Stimulated activated naive B cell treated with anti-CD40 and anti-IgM and Interleukin-4, amounts not matched to agents 10 μg/mL and 1 μg/mL and 100 μg/mL, for 72 hours (primary cell): Measurements from ENCODE around the gene TFDP1.

Experiments
- ATAC-seq, 2 donors: fragments of 150-1000 bp; cut with Tn5 transposase; replicated peaks; 2 replicates each; pipeline ENCODE4 v1.10.0; 2021; ENCODE audit warnings: moderate library complexity in 1 of 2
- DNase-seq: peaks from one replicate; pipeline ENCODE4 v3.0.0; 2021
- H3K27ac Mint-ChIP-seq: one replicate; pipeline ENCODE4 v1.8.0; 2022; ENCODE audit warnings: mild to moderate bottlenecking, mixed read lengths
- H3K27me3 Mint-ChIP-seq, 2 donors: one replicate each; pipeline ENCODE4 v1.8.0; 2022; ENCODE audit warnings: mixed read lengths in 2 of 2
- H3K36me3 Mint-ChIP-seq, 2 donors: one replicate each; pipeline ENCODE4 v1.8.0; 2022; ENCODE audit warnings: mixed read lengths in 2 of 2, mild to moderate bottlenecking in 1 of 2
- H3K4me1 Mint-ChIP-seq, 2 donors: one replicate each; pipeline ENCODE4 v1.8.0; 2022; ENCODE audit warnings: mixed read lengths in 2 of 2, mild to moderate bottlenecking in 1 of 2
- H3K4me3 Mint-ChIP-seq, 2 donors: one replicate each; pipeline ENCODE4 v1.8.0; 2022; ENCODE audit warnings: mild to moderate bottlenecking in 2 of 2, mixed read lengths in 2 of 2, moderate library complexity in 1 of 2
- H3K9me3 Mint-ChIP-seq, 2 donors: one replicate each; pipeline ENCODE4 v1.8.0; 2022; ENCODE audit warnings: mixed read lengths in 2 of 2, mild to moderate bottlenecking in 1 of 2

Gene TFDP1

GRCh38 chr13:113659337-113659736 lies 74.8 kb downstream of the TFDP1 start:
- Mint-ChIP-seq H3K27ac (no peak overlapping the region), H3K4me3 (no peak overlapping the region), H3K9me3 (peaks cover 10 to 16% of the 10 kb centered on the region in 2 donors), H3K36me3 (peaks cover 0 to 6% of the 10 kb centered on the region in 2 donors), H3K27me3 (peaks cover 3 to 13% of the 10 kb centered on the region in 2 donors), H3K4me1 (no peaks in the 10 kb centered on the region)
- ATAC-seq (no peak), DNase-seq (no peak)

GRCh38 chr13:113660066-113660465 lies 75.5 kb downstream of the TFDP1 start:
- Mint-ChIP-seq H3K9me3 (peaks cover 10 to 16% of the 10 kb centered on the region in 2 donors), H3K4me3 (no peak overlapping the region), H3K36me3 (peaks cover 0 to 6% of the 10 kb centered on the region in 2 donors), H3K27me3 (peaks cover 10 to 20% of the 10 kb centered on the region in 2 donors), H3K4me1 (no peaks in the 10 kb centered on the region), H3K27ac (no peak overlapping the region)
- ATAC-seq = no peak
- no peak for DNase-seq

GRCh38 chr13:113661509-113661908 lies 77.0 kb downstream of the TFDP1 start:
- DNase-seq (no peak), ATAC-seq (no peak)
- Mint-ChIP-seq H3K27ac (no peak overlapping the region), H3K9me3 (peaks cover 10 to 16% of the 10 kb centered on the region in 2 donors), H3K4me3 (no peak overlapping the region), H3K4me1 (no peaks in the 10 kb centered on the region), H3K27me3 (peaks cover 12 to 24% of the 10 kb centered on the region in 2 donors), H3K36me3 (peaks cover 0 to 6% of the 10 kb centered on the region in 2 donors)

GRCh38 chr13:113663934-113664333 lies 79.4 kb downstream of the TFDP1 start:
- H3K9me3 Mint-ChIP-seq = peaks cover 10 to 16% of the 10 kb centered on the region in 2 donors
- ATAC-seq (no peak), DNase-seq (no peak)
- no peak overlapping the region for H3K27ac Mint-ChIP-seq
- H3K4me3 Mint-ChIP-seq = no peak overlapping the region
- peaks cover 0 to 4% of the 10 kb centered on the region in 2 donors for H3K36me3 Mint-ChIP-seq
- H3K4me1 Mint-ChIP-seq = no peaks in the 10 kb centered on the region
- H3K27me3 Mint-ChIP-seq = peaks cover 17 to 30% of the 10 kb centered on the region in 2 donors

- no peak for DNase-seq
- Mint-ChIP-seq H3K27ac (no peak overlapping the region), H3K9me3 (peaks cover 10 to 16% of the 10 kb centered on the region in 2 donors)
Observed at GRCh38 chr13:113664751-113665596, 80.4 kb downstream of the TFDP1 start.

GRCh38 chr13:113665597-113666328 lies 81.2 kb downstream of the TFDP1 start:
- ATAC-seq (no peak), DNase-seq (no peak)
- H3K9me3 Mint-ChIP-seq = peaks cover 7 to 12% of the 10 kb centered on the region in 2 donors
- H3K27ac Mint-ChIP-seq = no peak overlapping the region
- peaks cover 0 to 2% of the 10 kb centered on the region in 2 donors for H3K36me3 Mint-ChIP-seq
- H3K4me3 Mint-ChIP-seq = no peak overlapping the region
- H3K4me1 Mint-ChIP-seq = no peaks in the 10 kb centered on the region
- peaks cover 21 to 36% of the 10 kb centered on the region in 2 donors for H3K27me3 Mint-ChIP-seq

More at GRCh38 chr13:113664751-113665596, 80.4 kb downstream of the TFDP1 start:
- H3K4me3 Mint-ChIP-seq = no peak overlapping the region
- peaks cover 20 to 36% of the 10 kb centered on the region in 2 donors for H3K27me3 Mint-ChIP-seq
- no peaks in the 10 kb centered on the region for H3K4me1 Mint-ChIP-seq
- ATAC-seq = no peak
- H3K36me3 Mint-ChIP-seq = peaks cover 0 to 4% of the 10 kb centered on the region in 2 donors

- no peak for ATAC-seq
- Mint-ChIP-seq H3K27ac (no peak overlapping the region), H3K9me3 (peaks cover 2 to 8% of the 10 kb centered on the region in 2 donors), H3K4me1 (no peaks in the 10 kb centered on the region), H3K4me3 (no peak overlapping the region), H3K27me3 (peaks cover 21 to 36% of the 10 kb centered on the region in 2 donors), H3K36me3 (peaks cover 0 to under 1% of the 10 kb centered on the region in 2 donors)
- DNase-seq = no peak
Observed at GRCh38 chr13:113666329-113666670, 81.7 kb downstream of the TFDP1 start.

- Mint-ChIP-seq H3K4me3 (no peak within 1 kb of the TSS), H3K4me1 (no peaks in the 10 kb centered on the region), H3K9me3 (peaks cover 0 to 2% of the 10 kb centered on the region in 2 donors), H3K27ac (no peak within 1 kb of the TSS), H3K27me3 (peaks cover 23 to 38% of the 10 kb centered on the region in 2 donors), H3K36me3 (no peaks in the 10 kb centered on the region)
- DNase-seq (no peak), ATAC-seq (no peak)
Observed at GRCh38 chr13:113666951-113667701, 82.6 kb downstream of the TFDP1 start, which contains the start of gene GRK1. Gene GRK1 (plus strand): TSS chr13:113667219. CDS start chr13:113667387, 168 bp downstream.

GRCh38 chr13:113667771-113668490 lies 83.4 kb downstream of the TFDP1 start:
- ATAC-seq (no peak), DNase-seq (no peak)
- no peak overlapping the region for H3K27ac Mint-ChIP-seq
- peaks cover 27 to 43% of the 10 kb centered on the region in 2 donors for H3K27me3 Mint-ChIP-seq
- no peaks in the 10 kb centered on the region for H3K9me3 Mint-ChIP-seq
- peaks cover 0 to 2% of the 10 kb centered on the region in 2 donors for H3K4me1 Mint-ChIP-seq
- no peak overlapping the region for H3K4me3 Mint-ChIP-seq
- H3K36me3 Mint-ChIP-seq = no peaks in the 10 kb centered on the region

GRCh38 chr13:113668491-113668971 lies 84.0 kb downstream of the TFDP1 start:
- Mint-ChIP-seq H3K4me1 (peaks cover 0 to 2% of the 10 kb centered on the region in 2 donors), H3K27me3 (peaks cover 27 to 37% of the 10 kb centered on the region in 2 donors), H3K27ac (no peak overlapping the region), H3K36me3 (no peaks in the 10 kb centered on the region), H3K4me3 (no peak overlapping the region), H3K9me3 (no peaks in the 10 kb centered on the region)
- DNase-seq = no peak
- ATAC-seq = no peak

- no peak overlapping the region for H3K27ac Mint-ChIP-seq
- H3K4me1 Mint-ChIP-seq = peaks cover 0 to 2% of the 10 kb centered on the region in 2 donors
- H3K36me3 Mint-ChIP-seq = no peaks in the 10 kb centered on the region
- no peak overlapping the region for H3K4me3 Mint-ChIP-seq
- peaks cover 27 to 30% of the 10 kb centered on the region in 2 donors for H3K27me3 Mint-ChIP-seq
- no peaks in the 10 kb centered on the region for H3K9me3 Mint-ChIP-seq
- DNase-seq = no peak
- no peak for ATAC-seq
Observed at GRCh38 chr13:113669231-113669754, 84.7 kb downstream of the TFDP1 start.

- Mint-ChIP-seq H3K4me1 (peaks cover 0 to 2% of the 10 kb centered on the region in 2 donors), H3K9me3 (no peaks in the 10 kb centered on the region), H3K27me3 (peaks cover 22 to 25% of the 10 kb centered on the region in 2 donors), H3K36me3 (no peaks in the 10 kb centered on the region), H3K4me3 (no peak overlapping the region), H3K27ac (no peak overlapping the region)
- DNase-seq = no peak
- ATAC-seq = no peak
Observed at GRCh38 chr13:113669755-113670341, 85.3 kb downstream of the TFDP1 start.

GRCh38 chr13:113670541-113670940 lies 86.0 kb downstream of the TFDP1 start:
- Mint-ChIP-seq H3K36me3 (no peaks in the 10 kb centered on the region), H3K27me3 (peaks cover 18 to 19% of the 10 kb centered on the region in 2 donors), H3K4me1 (peaks cover 0 to 2% of the 10 kb centered on the region in 2 donors), H3K27ac (no peak overlapping the region), H3K9me3 (no peaks in the 10 kb centered on the region), H3K4me3 (no peak overlapping the region)
- ATAC-seq (no peak), DNase-seq (no peak)
